Right ventricle myocardium superior (tissue), 1 donor: ENCODE results near the gene CCDC187. TPM values are rescaled to one million over a fixed set of nuclear protein-coding genes. Genes with fewer than 3 reads are reported as not detected.

ENCODE experiments used
- ATAC-seq: fragments of 200-7000 bp; cut with Tn5 transposase; one replicate; pipeline ENCODE4 v1.9.1; 2020; ENCODE audit warnings: mild to moderate bottlenecking; ENCODE audit not compliant: poor library complexity
- DNase-seq: peaks from one replicate; pipeline ENCODE4 v3.0.0-alpha.2; 2020
- intact Hi-C: fragments of 100-400 bp; cut with DNase I; formaldehyde crosslinking; loops from one replicate; pipeline ENCODE4 v1.11.2; 2022
- total RNA-seq: library from RNA; stranded (reverse); fragmentation: NEBNext Ultra II Directional; extraction: Animal tissue kit (Norgen Biotek cat#: 25700); gene quantifications from one replicate; pipeline ENCODE4 v1.2.1, GENCODE V29; 2021
- donor health status: DM: no; HTN: yes; CAD: no; lungs with severe emphysema.

The CCDC187 gene
- total RNA-seq, 1 donor from 2014 or later: not detected

DNA sequence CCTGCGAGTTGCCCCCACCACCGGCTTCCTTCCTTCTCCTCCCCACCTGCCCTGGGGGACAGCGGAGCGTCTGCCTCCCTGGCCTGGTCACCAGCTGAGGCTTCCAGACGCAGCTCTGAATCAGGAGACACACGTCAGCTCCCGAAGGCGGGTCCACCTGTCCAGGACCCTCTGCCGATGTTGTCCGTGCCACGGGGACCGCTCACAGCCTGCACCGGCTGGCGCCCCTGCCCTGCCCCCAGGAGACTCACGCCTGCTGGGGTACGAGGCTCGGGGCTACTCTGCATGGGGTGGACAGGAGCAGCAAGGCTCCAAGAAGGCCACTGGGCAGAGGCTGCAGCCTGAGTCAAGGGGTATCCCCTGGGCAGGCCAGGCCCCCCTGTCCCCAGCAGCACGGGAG is 1.9 kb upstream of the CCDC187 start:
- DNase-seq: no peak
- intact Hi-C loops: no loop called here
- no peak for ATAC-seq

DNA sequence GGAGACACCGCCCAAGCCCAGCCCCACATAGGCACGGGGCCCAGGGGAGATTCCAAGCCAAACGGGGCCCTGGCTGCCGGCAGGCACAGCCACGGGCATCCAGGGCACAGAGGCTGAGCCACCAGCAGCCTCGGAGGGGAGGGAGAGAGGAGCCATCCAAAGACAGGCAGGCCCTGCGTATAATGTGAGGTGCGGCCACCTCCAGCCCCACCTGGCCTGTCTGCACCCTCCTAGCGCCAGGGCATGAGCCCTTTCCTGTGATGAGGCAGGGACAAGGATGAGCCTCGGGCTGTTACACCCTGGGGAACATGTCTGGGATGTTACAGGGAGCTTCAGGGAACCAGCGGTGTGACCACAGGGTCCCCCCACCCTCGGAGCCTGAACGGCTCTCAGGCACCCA is 1.1 kb upstream of the CCDC187 start:
- intact Hi-C loops: no loop called here
- DNase-seq (no peak), ATAC-seq (no peak)

DNA sequence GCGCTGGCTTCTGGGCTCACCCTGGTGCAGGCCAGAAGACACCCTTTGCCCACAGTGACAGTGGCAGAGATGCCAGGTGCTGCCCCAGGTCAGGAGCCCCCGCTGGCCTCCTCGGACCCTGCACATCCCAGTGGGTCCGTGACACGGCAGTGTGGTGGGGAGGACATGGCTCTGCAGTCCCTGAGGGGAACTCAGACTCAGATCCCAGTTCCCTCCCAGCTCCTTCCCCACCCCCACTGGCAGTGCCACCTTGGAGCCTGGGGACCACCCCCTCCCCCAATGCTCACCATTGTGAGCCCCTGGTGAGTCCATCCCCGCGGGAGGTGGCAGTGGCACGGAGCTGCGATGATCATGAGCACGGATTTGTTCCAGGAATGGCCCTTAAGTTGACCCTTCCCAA is 562 bp upstream of the CCDC187 start:
- no peak for DNase-seq
- intact Hi-C loops: no loop called here
- ATAC-seq: no peak

DNA sequence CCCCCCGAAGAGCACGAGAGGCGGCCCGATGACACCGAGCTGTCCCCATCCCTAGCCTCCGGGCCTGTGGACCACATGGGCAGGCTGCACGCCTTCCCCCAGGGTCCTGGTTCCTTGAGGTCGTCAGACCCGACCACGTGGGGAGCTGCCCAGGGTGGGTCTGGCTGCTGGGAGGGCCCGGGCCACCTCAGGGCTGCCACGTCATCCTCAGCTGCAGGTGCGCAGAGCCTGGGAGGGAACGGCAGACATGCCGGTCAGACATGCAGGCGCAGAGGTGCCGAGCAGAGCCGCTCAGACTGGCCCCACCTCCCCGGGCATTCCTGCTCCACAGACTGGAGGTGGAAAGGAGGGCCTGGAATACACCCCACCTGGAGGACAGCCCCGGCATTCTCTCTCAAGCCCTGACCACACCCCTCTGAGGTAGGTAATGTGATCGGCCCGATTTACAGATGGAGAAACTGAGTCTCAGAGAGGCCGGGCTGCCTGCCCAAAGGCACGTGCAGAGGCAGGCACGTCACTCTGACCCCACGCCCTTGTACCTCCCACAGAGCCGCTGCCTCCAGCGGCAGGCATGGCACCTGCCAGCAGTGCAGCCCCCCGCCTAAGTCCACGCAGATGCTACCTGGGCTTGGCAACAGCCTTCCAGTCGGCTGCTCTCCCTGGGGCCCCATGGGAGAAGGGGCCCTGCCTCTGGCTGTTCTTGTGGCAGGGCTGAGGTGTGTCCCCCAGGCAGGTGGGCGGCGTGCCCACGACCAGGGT is 649 bp downstream of the CCDC187 start:
- no peak for DNase-seq
- intact Hi-C loops: no loop called here
- no peak for ATAC-seq

DNA sequence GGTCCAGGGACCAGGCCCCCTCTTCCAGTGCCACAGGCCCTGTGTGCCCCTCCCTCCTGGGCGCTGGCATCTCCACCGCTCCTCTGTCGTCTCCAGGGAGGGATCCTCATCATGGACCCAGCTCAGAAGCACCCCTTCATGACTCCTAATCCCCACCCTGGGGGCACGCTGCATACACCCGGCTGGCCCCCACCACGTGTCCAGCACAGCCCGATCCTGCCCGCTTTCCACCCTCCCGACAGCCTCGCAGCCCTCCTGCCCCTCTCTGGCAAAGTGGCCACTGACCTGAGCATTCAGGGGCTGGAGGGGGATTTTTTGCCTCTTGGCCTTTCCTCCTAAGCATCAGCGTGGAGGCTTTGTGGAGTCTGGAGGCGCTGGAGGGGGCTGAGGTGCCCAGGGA is 1.4 kb downstream of the CCDC187 start:
- no peak for ATAC-seq
- no peak for DNase-seq
- intact Hi-C loops: no loop called here

DNA sequence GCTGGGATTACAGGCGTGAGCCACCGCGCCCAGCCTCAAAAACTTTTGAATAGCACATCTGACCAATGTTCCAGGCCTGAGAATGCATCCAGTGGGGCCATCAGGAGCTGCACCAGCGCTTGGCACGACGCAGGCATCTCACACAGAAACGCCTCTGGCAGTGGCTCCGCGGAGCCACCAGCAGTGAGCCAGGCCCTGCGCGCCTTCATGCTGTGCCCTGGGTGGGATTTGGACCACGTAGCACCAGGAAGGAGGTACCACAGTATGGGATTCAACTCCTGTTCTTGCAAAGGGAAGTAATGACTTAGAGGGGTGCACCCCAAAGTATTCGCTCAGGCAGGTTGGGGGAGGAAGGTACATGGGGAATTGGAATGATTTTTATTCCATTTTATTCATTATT is 3.0 kb downstream of the CCDC187 start:
- no peak for DNase-seq

DNA sequence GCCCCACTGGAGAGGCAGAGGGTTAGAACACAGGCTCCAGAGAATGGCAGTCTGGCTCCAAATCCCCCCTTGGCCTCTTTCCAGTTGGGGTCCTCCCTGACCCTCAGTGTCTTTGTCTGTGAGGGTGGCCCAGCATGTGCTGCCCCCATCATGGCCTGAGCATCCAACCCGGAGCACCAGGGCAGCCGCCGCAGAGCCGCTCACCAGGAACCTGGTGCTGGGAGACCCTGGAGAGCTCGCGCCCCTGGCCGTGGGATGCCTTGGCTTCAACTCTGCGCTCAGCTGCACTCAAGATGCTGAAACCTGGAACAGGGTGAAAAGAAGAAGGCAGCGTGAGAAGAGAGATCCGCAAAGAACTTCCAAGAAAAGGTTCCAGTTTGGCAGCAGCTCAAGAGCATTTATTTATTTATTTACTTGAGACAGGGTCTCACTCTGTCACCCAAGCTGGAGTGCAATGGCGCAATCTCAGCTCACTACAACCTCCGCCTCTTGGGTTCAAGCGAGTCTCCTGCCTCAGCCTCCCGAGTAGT is 3.8 kb downstream of the CCDC187 start:
- DNase-seq (no peak), ATAC-seq (no peak)
- intact Hi-C loops: no loop called here

More for the DNA sequence above, 3.0 kb downstream of the CCDC187 start:
- no peak for ATAC-seq
- intact Hi-C loops: no loop called here

DNA sequence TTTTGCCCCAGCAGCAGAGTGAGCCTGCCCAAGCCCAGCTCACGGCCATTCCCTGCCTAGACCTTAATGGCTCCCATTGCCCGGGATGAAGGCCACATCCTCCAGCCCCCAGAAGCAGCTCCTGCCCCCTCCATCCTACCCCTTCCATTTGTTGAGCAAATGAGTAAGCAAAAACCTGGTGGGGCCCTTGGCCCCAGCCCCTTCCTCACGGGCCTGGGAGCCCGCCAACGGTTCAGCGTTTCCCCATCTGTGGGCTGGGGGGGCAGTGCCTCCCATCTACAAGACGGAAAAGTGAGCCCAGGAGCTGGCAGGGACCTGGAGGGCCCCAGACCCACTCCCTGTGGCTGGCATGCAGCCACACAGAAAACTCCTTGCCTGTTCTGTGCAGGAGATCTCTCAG is 4.4 kb downstream of the CCDC187 start:
- ATAC-seq (no peak), DNase-seq (no peak)
- intact Hi-C loops: no loop called here

DNA sequence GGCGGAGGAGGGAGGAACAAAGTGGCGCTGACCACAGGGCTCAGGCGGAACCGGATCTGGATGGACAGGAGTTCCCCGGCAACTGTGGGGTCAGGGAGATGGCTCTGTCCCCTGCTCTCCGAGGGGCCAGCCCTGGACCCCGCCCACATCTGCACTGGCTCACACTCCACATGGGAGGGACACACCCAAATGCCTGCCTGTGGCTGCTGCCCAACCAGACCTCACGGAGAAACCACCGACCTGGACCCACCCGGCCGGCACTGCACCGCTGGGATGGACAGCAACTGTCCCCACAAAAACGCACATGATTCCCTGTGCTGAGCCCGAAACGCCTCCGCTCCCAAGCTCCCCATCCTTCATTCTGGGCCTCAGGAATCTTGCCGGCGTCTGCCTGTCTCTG is 4.8 kb downstream of the CCDC187 start:
- intact Hi-C loops: no loop called here
- DNase-seq (no peak), ATAC-seq (no peak)

DNA sequence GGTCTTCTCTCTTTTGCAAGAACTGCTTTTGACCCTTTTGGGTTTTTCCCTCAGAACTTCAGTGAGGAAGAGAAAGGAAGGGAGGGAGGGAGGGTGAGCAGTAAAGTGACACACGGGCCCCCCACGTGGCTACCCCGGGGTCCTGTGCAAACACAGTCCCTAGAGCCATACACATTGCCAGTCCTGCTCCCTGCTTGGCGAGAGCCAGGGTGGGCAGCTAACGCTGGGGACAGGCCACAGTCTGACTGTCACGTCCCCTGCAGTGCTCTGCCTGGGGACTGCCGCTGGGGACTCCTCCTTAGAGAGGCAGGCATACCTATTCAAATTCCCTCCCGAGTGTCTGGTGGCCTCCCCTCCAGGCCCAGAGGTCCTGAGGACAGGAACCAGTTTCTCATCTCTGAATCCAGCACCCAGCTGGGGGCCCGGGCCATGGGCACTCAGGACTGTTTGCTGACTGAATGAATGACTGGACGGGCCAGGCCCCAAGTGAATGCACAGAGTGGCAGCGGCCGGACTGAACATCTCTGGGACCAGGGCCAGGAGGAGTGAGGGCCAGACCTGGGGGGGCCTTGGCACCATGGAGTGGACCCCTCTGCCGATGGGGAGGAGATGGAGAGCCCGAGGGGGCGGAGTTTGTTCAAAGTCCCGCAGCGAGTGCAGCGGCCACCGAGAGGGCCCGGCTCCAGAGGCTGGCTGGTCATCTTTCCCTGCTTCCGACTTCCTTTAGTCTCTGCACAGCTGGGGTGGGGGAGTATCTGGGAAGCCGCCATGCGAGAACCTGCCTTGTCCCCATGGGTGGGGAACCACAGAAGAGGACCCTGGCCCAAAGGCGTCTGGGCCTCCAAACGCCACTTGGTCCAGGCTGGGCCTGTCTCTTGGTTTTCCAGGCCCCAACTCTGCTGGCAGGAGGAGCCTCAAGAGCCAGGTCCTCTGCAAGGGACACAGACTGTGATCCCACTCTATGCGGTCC is 5.8 kb downstream of the CCDC187 start:
- ATAC-seq: no peak
- DNase-seq: no peak
- intact Hi-C loops: no loop called here

DNA sequence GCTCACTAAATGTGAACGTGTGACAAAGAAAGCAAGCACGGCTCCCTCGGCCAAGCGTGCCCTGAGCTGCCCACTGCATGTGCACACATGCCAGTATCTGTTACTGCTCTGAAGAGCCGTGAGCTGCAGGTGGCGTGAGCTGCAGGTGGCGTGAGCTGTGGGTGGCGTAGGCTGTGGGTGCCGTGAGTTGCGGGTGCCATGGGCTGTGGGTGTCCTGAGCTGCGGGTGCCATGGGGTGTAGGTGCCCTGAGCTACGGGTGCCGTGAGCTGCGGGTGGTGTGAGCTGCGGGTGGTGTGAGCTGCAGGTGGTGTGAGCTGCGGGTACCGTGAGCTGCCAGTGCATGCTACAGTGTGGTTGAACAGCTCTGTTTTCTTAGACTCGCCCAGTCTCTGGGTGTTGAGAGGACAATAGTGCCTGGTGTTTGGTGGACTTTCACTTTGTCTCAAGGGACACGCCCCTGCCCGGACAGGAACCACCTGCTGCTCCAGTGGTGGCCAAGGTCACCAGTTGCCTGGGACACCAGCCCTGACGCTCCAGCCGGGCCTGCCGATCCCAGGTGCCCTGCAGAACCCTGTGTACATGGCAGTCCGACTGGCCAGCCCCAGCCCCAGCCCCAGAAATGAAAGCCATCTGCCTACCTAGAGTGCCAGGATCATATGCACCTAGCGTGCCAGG is 6.7 kb downstream of the CCDC187 start:
- DNase-seq (no peak), ATAC-seq (no peak)
- intact Hi-C loops: no loop called here

DNA sequence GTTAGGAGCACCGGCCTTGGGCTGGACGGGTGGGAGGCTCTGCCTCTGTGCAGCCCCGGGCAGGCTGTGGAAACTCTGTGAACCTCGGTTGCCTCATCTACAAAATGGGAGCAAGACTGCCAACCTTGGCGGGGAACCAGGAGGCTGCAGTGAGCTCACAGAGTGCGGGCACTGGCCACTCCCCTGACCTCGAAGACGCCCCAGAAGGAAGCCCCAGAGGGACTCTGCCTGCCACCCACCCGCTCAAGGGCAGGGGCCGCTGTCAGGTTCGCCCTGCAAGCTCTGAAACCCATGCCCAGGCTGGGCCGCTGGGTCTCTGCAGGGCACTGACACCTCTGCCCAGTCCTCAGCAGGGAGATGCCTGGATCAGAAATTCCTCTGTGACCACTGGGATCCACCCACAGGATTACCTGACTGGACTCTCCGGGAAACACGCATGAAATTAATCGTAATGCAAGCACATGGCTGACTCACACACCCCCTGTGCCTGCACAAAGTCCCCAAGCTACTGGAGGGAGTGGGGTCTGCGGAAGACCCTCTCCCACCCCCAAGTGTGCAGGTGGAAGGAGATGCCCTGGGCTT is 7.4 kb downstream of the CCDC187 start:
- intact Hi-C loops: no loop called here
- no peak for DNase-seq
- ATAC-seq: no peak

DNA sequence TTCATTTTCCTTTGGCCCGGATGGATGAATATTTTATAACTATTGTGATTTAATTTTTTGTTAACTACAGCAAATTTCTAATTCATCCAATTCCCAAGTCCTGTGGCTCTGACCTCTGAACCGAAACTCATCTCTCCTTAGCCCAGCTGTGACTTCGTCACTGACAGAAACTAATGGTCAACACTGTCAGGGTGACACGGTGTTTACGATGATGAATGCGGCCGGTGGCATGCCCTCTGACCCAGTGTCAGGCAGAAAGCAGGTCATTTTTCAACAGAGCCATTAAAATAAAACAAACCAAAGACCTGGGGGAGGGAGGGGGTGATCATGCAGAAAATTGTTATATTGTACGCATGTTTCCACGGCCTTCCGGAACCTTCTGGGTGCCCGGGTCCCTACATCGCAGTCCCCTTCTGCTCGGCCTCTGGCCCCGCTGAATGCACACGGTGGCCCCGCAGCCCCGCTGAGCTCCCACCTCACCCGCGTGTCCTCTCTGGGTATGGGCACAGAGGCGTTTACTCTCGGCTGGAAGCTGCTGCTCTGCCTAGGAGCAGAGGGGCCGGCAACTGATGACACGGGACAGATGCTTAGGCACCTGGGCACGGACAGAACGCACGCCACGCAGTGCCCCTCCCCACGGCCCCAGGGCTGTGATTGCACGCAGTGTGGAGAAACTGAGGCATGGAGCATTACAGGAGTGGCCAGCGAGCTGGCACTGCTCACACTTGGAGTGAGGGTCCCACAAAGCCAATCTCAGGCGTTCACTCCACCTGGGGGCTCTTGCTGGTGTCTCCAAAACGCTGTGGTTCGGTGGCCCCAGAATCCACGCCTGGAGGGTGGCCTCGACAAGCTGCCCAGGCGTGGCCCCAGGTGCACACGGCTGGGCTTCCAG is 8.1 kb downstream of the CCDC187 start:
- no peak for DNase-seq
- intact Hi-C loops: no loop called here

DNA sequence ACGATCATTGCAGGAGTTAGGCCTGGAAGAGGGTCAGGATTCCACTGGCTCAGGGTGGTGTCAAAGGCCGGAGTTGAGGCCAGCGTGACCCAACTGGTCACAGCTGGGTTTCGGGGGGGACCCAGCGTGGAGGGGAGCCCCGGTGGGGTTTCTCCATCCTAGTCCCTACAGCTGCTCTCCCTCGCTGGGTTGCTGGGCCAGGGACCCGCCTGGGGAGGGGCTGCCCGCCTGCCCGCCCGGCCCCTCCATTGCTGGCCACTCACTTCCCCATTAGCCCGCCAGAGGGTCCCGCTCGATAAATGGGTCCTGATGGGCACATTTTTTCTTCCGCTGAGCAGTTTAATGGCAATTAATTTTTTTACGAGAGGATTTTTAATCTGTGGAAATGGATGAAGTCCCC is 8.8 kb downstream of the CCDC187 start:
- intact Hi-C loops: no loop called here
- DNase-seq (no peak), ATAC-seq (no peak)

More for the DNA sequence above, 8.1 kb downstream of the CCDC187 start:
- no peak for ATAC-seq

DNA sequence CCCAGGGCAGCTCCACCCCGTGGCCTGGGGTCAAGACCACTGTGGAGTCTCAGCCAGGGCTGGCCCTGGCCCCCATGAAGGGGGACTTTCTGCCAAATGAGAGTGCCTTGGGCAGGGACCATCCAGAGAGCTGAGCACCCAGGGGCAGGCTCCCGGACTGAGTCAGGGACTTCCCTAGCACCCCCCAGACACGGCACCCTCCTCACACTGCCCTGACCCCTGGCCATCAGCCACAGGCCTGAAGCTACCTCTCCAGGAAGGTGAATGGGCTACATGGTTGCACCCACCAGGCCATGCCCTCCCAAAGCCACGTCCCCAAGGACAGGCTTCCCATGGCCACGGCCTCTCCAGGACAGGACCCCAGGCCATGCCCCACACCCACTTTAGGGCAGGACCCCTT is 9.5 kb downstream of the CCDC187 start:
- no peak for ATAC-seq
- DNase-seq: no peak
- intact Hi-C loops: no loop called here

DNA sequence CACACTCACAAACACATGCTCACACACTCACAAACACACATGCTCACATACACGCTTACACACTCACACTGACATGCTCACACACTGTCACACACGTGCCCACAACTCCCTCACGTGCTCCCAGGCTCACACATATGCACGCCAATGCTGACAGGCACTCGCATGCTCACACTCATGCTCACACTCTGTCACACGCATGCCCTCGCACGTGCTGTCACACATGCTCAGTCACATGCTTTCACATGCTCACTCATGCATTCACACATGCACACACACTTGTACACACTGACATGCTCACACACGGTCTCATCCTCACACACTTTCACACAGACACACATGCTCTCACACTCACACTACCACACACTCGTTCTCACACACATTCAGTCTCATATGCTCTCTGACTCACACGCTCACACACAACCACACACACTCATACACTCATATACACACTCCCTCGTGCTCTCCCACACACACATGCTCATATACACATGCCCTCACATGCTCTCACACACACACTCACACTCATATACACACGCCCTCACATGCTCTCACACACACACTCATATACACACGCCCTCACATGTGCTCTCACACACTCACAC is 10.3 kb downstream of the CCDC187 start:
- ATAC-seq (no peak), DNase-seq (no peak)
- intact Hi-C loops: no loop called here

DNA sequence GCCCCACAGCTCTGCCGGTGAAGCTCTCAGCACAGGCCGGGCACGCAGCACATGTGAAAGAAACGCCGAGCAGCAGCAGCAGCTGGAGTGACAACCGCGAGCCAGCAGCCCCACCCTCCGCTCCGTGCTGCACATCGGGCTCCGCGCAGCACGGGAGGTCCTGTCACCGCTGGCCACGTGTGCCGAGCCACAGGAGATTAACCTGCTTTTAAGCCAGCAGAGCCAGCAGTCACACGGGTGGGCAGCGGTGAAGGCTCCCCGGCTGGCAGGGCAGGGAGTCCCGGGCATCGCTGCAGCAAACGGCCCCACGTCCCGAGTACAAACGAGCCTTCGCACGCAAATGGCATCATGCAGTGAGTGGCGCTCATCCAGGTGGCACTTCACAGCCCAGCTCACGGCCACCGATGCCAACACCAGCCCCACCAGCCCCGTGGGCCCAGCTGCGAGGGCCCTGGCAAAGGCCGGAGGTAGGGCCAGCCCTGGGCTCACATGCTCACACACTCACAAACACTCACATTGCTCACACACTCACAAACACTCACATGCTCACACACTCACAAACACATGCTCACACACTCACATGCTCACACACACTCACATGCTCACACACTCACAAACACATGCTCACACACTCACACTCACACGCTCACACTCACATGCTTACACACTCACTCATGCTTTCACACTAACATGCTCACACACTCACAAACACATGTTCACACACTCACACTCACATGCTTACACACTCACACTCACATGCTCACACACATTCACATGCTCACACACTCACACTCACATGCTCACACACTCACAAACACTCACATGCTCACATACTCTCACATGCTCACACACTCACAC is 11.1 kb downstream of the CCDC187 start:
- ATAC-seq (peak; percentile 38), DNase-seq (no peak)
- intact Hi-C loops: no loop called here
